Measurements from ENCODE around the gene UBAP1L.
"Not testable (repeated sequence)": the region's sequence is repeated elsewhere in the genome, so short reads cannot be mapped to it uniquely, and the experiment has no call there.

Gene UBAP1L

GRCh38 chr15:65044724-65045481, 70.1 kb downstream of the UBAP1L start, which contains the start of gene SLC51B:
Gene SLC51B, plus strand, starts transcription at chr15:65045387. Its CDS starts 4,618 bp downstream, at chr15:65050005.
- no peak for DNase-seq (ENCODE audit: low read depth, low spot score)

- DNase-seq (ENCODE audit: low read depth, low spot score), result not testable (repeated sequence)
Measured at GRCh38 chr15:65044218-65044617, 70.8 kb downstream of the UBAP1L start.

DNA sequence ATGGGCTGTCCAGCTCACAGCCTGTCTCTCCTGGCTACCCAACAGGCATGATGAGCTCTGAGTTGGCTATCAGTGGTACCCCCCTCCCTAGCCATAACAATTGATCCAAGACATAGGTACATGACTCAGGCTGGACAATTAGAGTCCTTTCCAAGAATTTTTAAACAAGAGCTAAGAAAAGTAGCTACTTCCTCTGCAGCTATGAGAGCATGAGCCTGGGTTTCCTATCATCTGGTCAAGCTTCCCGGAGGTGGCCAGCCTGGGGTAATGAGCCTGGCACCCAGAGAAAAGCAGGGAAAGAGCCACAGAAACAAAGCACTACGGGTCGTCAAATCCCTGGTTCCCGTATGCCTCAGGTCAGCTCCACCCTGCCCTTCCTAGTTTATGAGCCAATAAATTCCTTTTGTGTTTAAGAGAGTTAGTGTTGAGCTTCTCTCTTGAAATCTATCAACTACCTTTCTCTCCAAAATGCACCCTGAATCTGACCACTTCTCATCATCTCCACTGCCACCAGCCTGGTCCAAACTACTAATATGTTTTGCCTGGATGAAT, 72.1 kb downstream of the UBAP1L start:
- DNase-seq (ENCODE audit: low read depth, low spot score), result no peak

Data from activated CD4-positive, CD25-positive, alpha-beta regulatory T cell treated with anti-CD3 and anti-CD28 coated beads, Interleukin-2, amount 50 U/mL, for 16 hours (primary cell).